Lower leg skin (tissue), 3 donors: ENCODE data around the gene VPS8.

Source experiments
- CTCF ChIP-seq, 3 donors: fragments of 450-650 bp; IDR thresholded peaks; one replicate each; pipeline ENCODE4 v1.5.1; 2016; ENCODE audit warnings: antibody characterized with exemption in 3 of 3, mild to moderate bottlenecking in 3 of 3, moderate library complexity in 2 of 3
- POLR2A ChIP-seq, 2 donors: fragments of 450-650 bp; IDR thresholded peaks; one replicate each; pipeline ENCODE4 v1.6.1; 2016 to 2017; ENCODE audit warnings: antibody characterized with exemption in 2 of 2, mild to moderate bottlenecking in 1 of 2, moderate library complexity in 1 of 2

- TF ChIP-seq CTCF (IDR thresholded peaks at IDR 0.05) (no peak), POLR2A (IDR thresholded peaks at IDR 0.05) (no peak)
Measured at GRCh38 chr3:184783319-184783718, 28.6 kb upstream of the VPS8 start.
